M059J (cell line): ENCODE results near the gene TMEM120B. TPM values are rescaled to one million over a fixed set of nuclear protein-coding genes. Genes with fewer than 3 reads are reported as not detected.
"Not testable (repeated sequence)": the region's sequence is repeated elsewhere in the genome, so short reads cannot be mapped to it uniquely, and the experiment has no call there.

ENCODE experiments used
- DNase-seq: peaks from one replicate; pipeline ENCODE4 v3.0.0-alpha.2; 2012; ENCODE audit warnings: low read depth
- total RNA-seq: library from RNA; depleted of rRNA; stranded (reverse); fragments of >200 nt; shearing (Covaris generic); gene quantifications from 2 replicates; pipeline ENCODE4 v1.2.3, GENCODE V29; 2014

TMEM120B gene
- total RNA-seq, 1 experiment from 2014 or later = 8.3 TPM

- not testable (repeated sequence) for DNase-seq
These were observed 3.5 kb upstream of the TMEM120B start for GRCh38 chr12:121709064-121709424.

DNA sequence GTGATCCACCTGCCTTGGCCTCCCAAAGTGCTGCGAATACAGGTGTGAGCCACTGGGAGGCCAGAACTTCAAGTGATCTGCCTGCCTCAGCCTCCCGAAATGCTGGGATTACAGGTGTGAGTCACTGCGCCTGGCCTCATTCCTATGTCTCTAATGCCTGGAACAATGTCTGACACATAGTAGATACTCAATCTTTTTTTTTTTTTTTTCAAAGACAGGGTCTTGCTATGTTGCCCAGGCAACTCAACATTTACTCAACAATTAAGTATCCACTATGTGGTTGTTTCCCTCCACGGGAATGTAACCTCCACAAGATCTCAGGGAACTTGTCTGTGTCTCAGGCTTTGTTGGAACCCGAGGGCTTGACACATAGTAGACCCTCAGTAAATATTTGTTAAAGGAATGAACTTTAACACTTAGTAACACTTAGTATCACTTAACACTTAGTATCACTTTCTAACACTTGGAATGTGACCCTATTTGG is 3.0 kb upstream of the TMEM120B start:
- peak; percentile 93 for DNase-seq

GRCh38 chr12:121711361-121712189 is 977 bp upstream of the TMEM120B start:
- peak; percentile 35 for DNase-seq

DNA sequence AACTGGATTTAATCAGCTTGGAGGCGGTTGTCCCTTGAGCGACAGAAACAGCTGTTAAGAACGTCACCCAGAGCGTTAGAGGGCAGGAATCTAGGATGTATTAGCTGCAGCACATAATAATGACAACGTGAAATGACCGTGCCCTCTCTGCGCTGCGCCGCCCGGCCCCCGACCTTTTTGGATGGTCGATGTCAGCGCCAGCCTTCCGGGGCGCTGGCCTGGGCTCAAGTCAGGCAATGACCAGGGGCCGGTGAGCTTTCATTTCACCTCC is 427 bp upstream of the TMEM120B start:
- peak; percentile 48 for DNase-seq

- no peak for DNase-seq
These were observed 765 bp downstream of the TMEM120B start for GRCh38 chr12:121713257-121713777.

DNA sequence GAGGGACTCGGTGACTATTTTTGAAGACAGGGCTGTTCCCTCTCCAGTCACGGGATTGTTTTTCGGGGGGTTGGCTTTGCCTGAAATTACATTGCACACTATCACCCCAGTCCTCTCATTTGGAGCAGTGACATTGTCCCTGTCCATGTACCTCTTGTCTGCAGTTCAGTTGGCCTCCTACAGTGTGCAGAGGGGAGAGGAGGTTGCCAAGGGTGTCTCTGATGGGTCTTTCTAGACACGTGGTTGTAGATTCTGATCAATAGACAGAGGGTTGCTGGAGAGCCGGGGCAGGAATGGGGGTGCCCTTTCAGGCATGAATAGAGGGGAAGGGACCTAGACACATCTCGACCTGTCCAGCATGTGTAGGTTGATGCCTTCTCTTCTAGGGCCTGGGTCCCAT is 1.2 kb downstream of the TMEM120B start:
- peak; percentile 15 for DNase-seq

GRCh38 chr12:121715055-121715454 is 2.5 kb downstream of the TMEM120B start:
- DNase-seq = not testable (repeated sequence)

GRCh38 chr12:121715862-121716435 is 3.4 kb downstream of the TMEM120B start:
- DNase-seq = no peak

DNA sequence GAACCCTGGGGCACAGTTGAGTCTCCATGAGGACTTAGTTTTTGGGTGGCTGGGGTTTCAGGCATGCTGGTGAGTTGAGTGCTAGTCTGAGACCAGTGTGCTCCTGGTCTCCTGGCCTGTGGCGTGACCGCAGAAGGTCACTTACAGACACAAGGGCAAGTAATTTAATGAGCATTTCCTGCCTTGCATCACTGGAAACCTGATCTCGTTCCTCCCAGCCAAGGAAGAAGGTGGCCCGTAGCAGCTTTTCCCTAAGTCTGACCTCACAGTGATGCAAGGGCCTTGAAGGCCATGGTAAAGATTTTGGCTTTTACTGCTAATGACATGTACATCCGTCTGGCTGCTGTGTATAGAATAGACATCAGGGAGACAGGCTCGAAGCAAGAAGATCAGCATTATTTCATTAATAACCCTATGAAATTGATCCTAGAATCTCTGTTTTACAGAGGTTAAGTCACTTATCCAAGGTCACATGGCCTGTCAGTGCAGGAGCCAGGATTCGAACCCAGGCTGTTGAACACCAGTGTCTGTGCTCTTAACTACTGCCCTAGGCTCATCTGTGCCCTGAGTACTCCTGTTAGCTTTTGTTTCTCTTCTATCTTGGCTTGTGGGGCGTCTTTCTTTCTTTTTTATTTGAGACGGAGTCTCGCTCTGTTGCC is 4.6 kb downstream of the TMEM120B start:
- peak; percentile 98 for DNase-seq

DNA sequence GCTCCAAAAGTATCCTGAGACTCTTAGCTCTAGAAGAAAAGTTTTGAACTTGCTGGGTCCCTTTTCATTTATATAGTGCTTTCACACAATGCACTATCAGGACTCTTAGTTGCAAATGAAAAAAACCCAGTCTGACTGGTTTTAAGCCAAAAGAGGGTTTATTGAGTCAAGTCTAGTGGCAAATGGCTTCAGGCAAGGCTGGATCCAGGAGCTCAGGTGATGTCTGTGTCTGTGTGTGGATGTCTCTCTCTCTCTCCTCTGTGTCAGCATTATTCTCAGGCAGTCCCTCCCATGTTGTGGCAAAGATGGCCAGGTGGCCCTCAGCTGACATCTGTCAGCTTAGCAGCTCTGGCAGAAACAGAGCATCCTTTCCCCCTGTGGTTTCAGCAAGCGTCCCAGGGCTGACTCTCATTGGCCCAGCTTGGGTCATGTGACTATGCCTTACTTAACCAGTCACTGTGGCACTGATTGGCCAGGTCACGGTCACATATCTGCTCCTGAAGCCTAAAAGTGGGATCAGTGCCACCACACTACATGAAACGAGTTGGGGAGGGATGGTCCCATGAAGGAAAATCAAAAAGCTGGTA is 6.2 kb downstream of the TMEM120B start:
- peak; percentile 8 for DNase-seq

DNA sequence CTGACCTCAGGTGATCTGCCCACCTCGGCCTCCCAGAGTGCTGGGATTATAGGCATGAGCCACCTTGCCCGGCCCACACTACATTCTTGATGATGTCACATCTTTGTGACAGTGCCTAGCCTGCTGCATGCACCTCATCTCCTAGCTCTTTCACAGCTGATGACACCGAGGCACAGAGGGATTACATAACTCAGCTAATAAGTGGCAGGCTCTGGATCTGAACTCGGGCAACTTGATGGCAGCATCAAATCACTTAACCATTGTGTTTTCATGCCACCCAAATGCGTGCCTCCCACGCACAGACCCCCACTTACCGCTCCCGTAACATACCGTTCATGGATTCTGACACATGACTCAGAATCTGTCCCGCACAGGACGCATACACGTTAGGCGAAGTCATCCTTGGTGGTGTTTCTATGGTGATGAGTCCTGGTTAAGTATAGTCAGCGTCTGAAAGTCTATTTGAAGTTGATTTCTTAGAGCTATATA is 7.4 kb downstream of the TMEM120B start:
- DNase-seq = peak; percentile 93

GRCh38 chr12:121720762-121721161 is 8.2 kb downstream of the TMEM120B start:
- DNase-seq = no peak

- no peak for DNase-seq
These were observed 10.0 kb downstream of the TMEM120B start for GRCh38 chr12:121722511-121722910.

DNA sequence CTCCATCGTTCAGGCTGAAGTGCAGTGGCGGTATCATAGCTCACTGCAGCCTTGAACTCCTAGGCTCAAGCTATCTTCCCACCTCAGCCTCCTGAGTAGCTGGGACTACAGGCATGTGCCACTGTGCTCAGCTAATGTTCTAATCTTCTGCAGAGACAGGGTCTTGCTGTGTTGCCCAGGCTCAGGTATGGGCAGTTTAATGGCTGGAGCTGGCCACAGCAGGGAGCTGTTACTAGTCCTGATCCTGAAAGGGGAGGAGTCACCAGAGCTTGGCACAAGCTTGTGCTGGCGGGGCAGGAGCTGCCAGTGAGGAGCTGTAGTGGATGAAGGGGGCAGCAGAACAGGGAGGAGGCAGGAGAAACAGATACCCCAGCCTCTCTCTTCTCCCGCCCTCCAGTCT is 10.6 kb downstream of the TMEM120B start:
- DNase-seq = no peak

DNA sequence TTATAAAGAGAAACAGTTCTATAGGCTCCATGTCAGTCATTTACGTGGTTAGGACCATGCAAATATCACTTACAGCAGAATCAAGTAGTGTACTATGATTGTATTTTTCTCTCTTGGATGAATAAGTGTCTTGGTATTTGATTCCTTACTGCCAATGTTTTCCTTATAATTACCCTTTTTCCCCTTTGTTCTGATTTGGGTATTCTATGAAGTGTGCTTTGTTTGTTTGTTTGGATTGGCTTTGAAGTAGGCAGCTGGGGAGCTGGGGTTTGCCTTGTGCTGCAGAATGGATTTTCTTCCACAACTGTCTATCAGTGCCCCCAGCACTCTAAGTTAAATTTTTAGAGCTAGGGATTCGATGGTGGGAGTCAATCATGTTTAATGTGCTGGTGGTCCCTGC is 12.4 kb downstream of the TMEM120B start:
- peak; percentile 28 for DNase-seq

DNA sequence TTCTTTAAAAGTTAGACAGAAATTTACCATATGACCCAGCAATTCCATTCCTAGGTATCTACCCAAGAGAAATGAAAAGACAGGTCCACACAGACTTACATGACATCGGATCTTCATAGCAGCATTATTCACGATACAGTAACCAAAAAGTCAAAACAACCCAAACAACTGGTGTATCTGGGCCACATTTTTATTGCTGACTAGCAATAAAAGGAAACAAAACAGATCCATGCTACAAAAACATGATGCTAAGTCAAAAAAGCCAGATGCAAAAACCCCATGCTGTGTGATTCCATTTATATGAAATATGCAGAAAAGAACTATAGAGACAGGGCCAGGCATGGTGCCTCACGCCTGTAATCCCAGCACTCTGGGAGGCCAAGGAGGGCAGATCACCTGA is 12.9 kb downstream of the TMEM120B start:
- DNase-seq = no peak

DNA sequence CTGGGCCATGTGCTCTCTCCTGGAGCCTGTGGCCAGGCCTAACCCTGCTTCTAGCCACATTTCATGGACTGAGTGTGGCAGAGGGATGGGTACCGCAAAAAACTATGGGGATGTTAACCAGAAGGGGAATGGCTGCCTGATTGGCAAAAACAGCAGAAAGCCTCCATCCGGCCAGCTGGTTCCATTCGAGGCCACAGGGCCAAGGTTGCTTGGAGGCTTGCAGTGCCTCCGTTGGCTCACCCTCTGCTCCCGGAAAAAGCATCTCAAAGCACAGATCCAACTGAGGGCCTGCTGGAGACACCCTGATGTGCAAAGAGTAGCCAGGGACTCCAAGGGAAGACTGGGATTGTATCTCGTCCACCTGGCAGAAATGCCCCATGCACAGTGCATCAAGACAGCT is 16.5 kb downstream of the TMEM120B start:
- DNase-seq = no peak

- no peak for DNase-seq
These were observed 18.9 kb downstream of the TMEM120B start for GRCh38 chr12:121731473-121731872.

DNA sequence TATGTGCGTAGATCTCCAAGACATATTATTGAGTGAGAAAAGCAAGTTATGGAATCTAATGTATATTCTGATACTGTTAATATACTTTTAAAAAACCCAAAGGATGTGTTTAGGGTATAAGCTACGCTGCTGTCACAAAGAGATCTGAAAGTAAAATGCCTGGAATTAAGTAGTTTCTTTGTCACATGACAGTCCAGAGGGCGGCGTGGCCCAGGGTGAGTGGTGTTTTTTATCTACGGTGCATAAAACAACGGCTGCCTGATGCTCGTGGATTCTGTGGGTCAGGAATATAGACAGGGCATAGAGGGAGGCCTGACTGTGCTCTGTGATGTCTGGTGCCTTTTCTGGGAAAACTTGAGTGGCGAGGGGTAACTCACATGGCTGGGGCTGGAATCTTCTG is 21.3 kb downstream of the TMEM120B start:
- DNase-seq = no peak

- no peak for DNase-seq
These were observed 25.8 kb downstream of the TMEM120B start for GRCh38 chr12:121738340-121738858.

- no peak for DNase-seq
These were observed 28.3 kb downstream of the TMEM120B start for GRCh38 chr12:121740847-121741246.

- peak; percentile 11 for DNase-seq
These were observed 29.2 kb downstream of the TMEM120B start for GRCh38 chr12:121741743-121742142.
